HepG2 (cell line): ENCODE data around the gene ZNF513. TPM values are rescaled to one million over a fixed set of nuclear protein-coding genes. Genes with fewer than 3 reads are reported as not detected.

Source experiments
- ATAC-seq: fragments of 200-7000 bp; cut with Tn5 transposase; 3 replicates; pipeline ENCODE4 v1.9.1; 2020; ENCODE audit warnings: mild to moderate bottlenecking, moderate library complexity
- BruUV-seq: library from RNA; stranded (reverse); fragments of 400-500 nt; replicated peaks from 2 replicates; lab custom pipeline; 2021; lab: Mats Ljungman, UMichigan
- CTCF ChIA-PET: fragments of 300-600 bp; formaldehyde crosslinking; extraction: SDS; loops from one replicate; lab custom pipeline; 2021; ENCODE audit warnings: low total read pairs, inconsistent platforms, low intra/inter-chr PET ratio; lab: Yijun Ruan, JAX
- POLR2A ChIA-PET: fragments of 350-600 bp; sonication (Branson Sonifier 250); formaldehyde crosslinking; loops from one replicate; lab custom pipeline; 2020; ENCODE audit warnings: antibody characterized with exemption, inconsistent platforms; lab: Yijun Ruan, JAX
- DNase-seq: peaks from one replicate; pipeline ENCODE4 v3.0.0-alpha.2; 2015; ENCODE audit warnings: low spot score
- FAIRE-seq: peaks from 3 replicates; lab custom pipeline; 2011; peaks lifted over from hg19 to GRCh38; lab: Jason Lieb, UNC
- H2AFZ ChIP-seq: one replicate; pipeline ENCODE4 v1.6.1; 2011; ENCODE audit warnings: low read length, inconsistent platforms
- H3K27ac ChIP-seq: fragments of 300-600 bp; 3 replicates; pipeline ENCODE4 v1.8.0; 2011; ENCODE audit warnings: mixed run types, mild to moderate bottlenecking, mixed read lengths, low read length, inconsistent platforms; ENCODE audit not compliant: insufficient read depth; ENCODE audit errors: extremely low read length
- H3K27me3 ChIP-seq, 2 experiments: fragments of 200-600 bp in 1 of 2; 2 replicates in 1 of 2; 3 replicates in 1 of 2; pipeline versions ENCODE4 v1.6.0 to v1.8.0; 2011; ENCODE audit warnings: low read length in 2 of 2, mild to moderate bottlenecking in 2 of 2, moderate library complexity in 2 of 2, inconsistent platforms in 1 of 2; ENCODE audit not compliant: insufficient read depth in 2 of 2, control insufficient read depth in 1 of 2
- H3K36me3 ChIP-seq, 2 experiments: fragments of 200-600 bp in 1 of 2; replicated peaks in 1 of 2; 2 replicates in 1 of 2; 3 replicates in 1 of 2; pipeline versions ENCODE4 v1.5.1 to v1.8.0; 2011; ENCODE audit warnings: low read length in 2 of 2, inconsistent platforms in 1 of 2; ENCODE audit not compliant: insufficient read depth in 2 of 2, control insufficient read depth in 1 of 2
- H3K4me1 ChIP-seq: 2 replicates; pipeline ENCODE4 v1.5.1; 2012; ENCODE audit warnings: low read length, inconsistent platforms; ENCODE audit not compliant: insufficient read depth
- H3K4me2 ChIP-seq: 2 replicates; pipeline ENCODE4 v1.6.0; 2011; ENCODE audit warnings: low read depth, low read length, inconsistent platforms
- H3K4me3 ChIP-seq, 3 experiments: fragments of 200-600 bp in 1 of 3; sonication (generic), shearing (Covaris generic) in 1 of 3; replicated peaks in 1 of 3; 2 replicates each; pipeline ENCODE4 v1.5.1; 2011 to 2016; ENCODE audit warnings: low read length in 3 of 3, inconsistent platforms in 2 of 3, low read depth in 2 of 3, mild to moderate bottlenecking in 2 of 3, control low read depth in 1 of 3, mixed read lengths in 1 of 3; ENCODE audit not compliant: insufficient read depth in 1 of 3
- H3K79me2 ChIP-seq: one replicate; pipeline ENCODE4 v1.6.1; 2011; ENCODE audit warnings: low read length, inconsistent platforms; ENCODE audit not compliant: insufficient read depth
- H3K9ac ChIP-seq: 2 replicates; pipeline ENCODE4 v1.6.0; 2011; ENCODE audit warnings: mild to moderate bottlenecking, low read depth, low read length, inconsistent platforms; ENCODE audit not compliant: insufficient read depth
- H3K9me3 ChIP-seq: 2 replicates; pipeline ENCODE4 v1.5.1; 2012; ENCODE audit warnings: mild to moderate bottlenecking, low read length
- H4K20me1 ChIP-seq: 2 replicates; pipeline ENCODE4 v1.6.0; 2011; ENCODE audit warnings: inconsistent platforms, mild to moderate bottlenecking, low read length, moderate library complexity; ENCODE audit not compliant: insufficient read depth
- AGO2 ChIP-seq: fragments of 200-400 bp; formaldehyde crosslinking; optimal IDR thresholded peaks from 2 replicates; pipeline ENCODE3; 2017; ENCODE audit warnings: mild to moderate bottlenecking, low read depth, low read length, moderate library complexity
- AKAP8 ChIP-seq: sonication (generic); formaldehyde crosslinking; IDR thresholded peaks from 2 replicates; pipeline ENCODE4 v1.5.1; 2020; ENCODE audit warnings: mild to moderate bottlenecking, missing genetic modification reagents
- HES4 ChIP-seq: sonication (generic); formaldehyde crosslinking; IDR thresholded peaks from 2 replicates; pipeline ENCODE4 v1.9.0; 2021; ENCODE audit warnings: mild to moderate bottlenecking, missing genetic modification reagents, borderline replicate concordance
- PHF8 ChIP-seq: sonication (generic); formaldehyde crosslinking; IDR thresholded peaks from 2 replicates; pipeline ENCODE4 v1.5.0; 2020; ENCODE audit warnings: missing genetic modification reagents
- POLR2G ChIP-seq: fragments of 200-400 bp; formaldehyde crosslinking; IDR thresholded peaks from 2 replicates; pipeline ENCODE4 v1.6.1; 2018; ENCODE audit warnings: mild to moderate bottlenecking, low read depth, low read length, moderate library complexity
- RBAK ChIP-seq: sonication (generic); formaldehyde crosslinking; IDR thresholded peaks from 2 replicates; pipeline ENCODE4 v1.5.1; 2020; ENCODE audit warnings: mild to moderate bottlenecking, missing genetic modification reagents
- RBFOX2 ChIP-seq: fragments of 200-400 bp; formaldehyde crosslinking; IDR thresholded peaks from 2 replicates; pipeline ENCODE4 v1.6.1; 2017; ENCODE audit warnings: low read depth, mild to moderate bottlenecking, low read length
- SAFB2 ChIP-seq: sonication (generic); formaldehyde crosslinking; IDR thresholded peaks from 2 replicates; pipeline ENCODE4 v1.5.1; 2020; ENCODE audit warnings: missing genetic modification reagents, low read depth, mild to moderate bottlenecking, borderline replicate concordance
- ZFX ChIP-seq: sonication (generic); formaldehyde crosslinking; IDR thresholded peaks from 2 replicates; pipeline ENCODE4 v1.4.0; 2020; ENCODE audit warnings: mild to moderate bottlenecking, low read depth, missing genetic modification reagents, moderate library complexity
- ZNF75D ChIP-seq: sonication (generic); formaldehyde crosslinking; IDR thresholded peaks from 2 replicates; pipeline ENCODE4 v1.8.1; 2023; ENCODE audit warnings: missing genetic modification reagents, mild to moderate bottlenecking, borderline replicate concordance
- ZNF790 ChIP-seq: sonication (generic); formaldehyde crosslinking; IDR thresholded peaks from 2 replicates; pipeline ENCODE4 v1.8.0; 2022; ENCODE audit warnings: missing genetic modification reagents, mild to moderate bottlenecking, borderline replicate concordance
- ZSCAN21 ChIP-seq: sonication (generic); formaldehyde crosslinking; IDR thresholded peaks from 2 replicates; pipeline ENCODE4 v1.8.0; 2022; ENCODE audit warnings: mild to moderate bottlenecking, missing genetic modification reagents, moderate library complexity, borderline replicate concordance
- ZSCAN29 ChIP-seq: sonication (generic); formaldehyde crosslinking; conservative IDR thresholded peaks from 2 replicates; pipeline ENCODE4 v1.4.0; 2020; ENCODE audit warnings: mild to moderate bottlenecking, missing genetic modification reagents
- WGBS: methylation state at CpG from one replicate; pipeline ENCODE4 v1.1.6; 2017; ENCODE audit warnings: low lambda C conversion rate; 5-methylcytosine and 5-hydroxymethylcytosine counted together
- in situ Hi-C: cut with HindIII; loops from 2 replicates; pipeline ENCODE4 v1.10.0; 2017; ENCODE audit warnings: low pct_unique_long_range_greater_than_20kb; ENCODE audit not compliant: extremely low pct_ligation_motif_present
- intact Hi-C: fragments of 100-400 bp; cut with micrococcal nuclease; formaldehyde crosslinking; loops from one replicate; pipeline ENCODE4 v1.10.0; 2022; ENCODE audit not compliant: unreplicated experiment
- polyA plus RNA-seq, 8 experiments: library from polyadenylated mRNA; depleted of rRNA in 3 of 8; stranded (reverse) in 7 of 8; unstranded in 1 of 8; fragments of >200 nt; fragmentation: Illumina TruSeq in 4 of 8; extraction: Trizol in 4 of 8; gene quantifications; 2 replicates each; pipeline versions ENCODE4 v1.2.1 to v1.2.3, GENCODE V29; 2011 to 2016; ENCODE audit warnings: low read depth in 4 of 8, missing spikeins in 1 of 8, mixed read lengths in 1 of 8; ENCODE audit not compliant: insufficient read depth in 1 of 8
- total RNA-seq, 5 experiments: library from RNA; depleted of rRNA; stranded (reverse); fragments of >200 nt; fragmentation: Illumina TruSeq; extraction: Trizol; gene quantifications; 2 replicates each; pipeline ENCODE4 v1.2.3, GENCODE V29; 2016; ENCODE audit warnings: low read depth in 1 of 5
- TF ChIP-seq, protein P1 (sequence below): sonication (generic); formaldehyde crosslinking; IDR thresholded peaks from 2 replicates; pipeline ENCODE4 v1.5.1; 2020; ENCODE audit warnings: missing genetic modification reagents, mild to moderate bottlenecking, borderline replicate concordance
- TF ChIP-seq, protein P2 (sequence below): sonication (generic); formaldehyde crosslinking; IDR thresholded peaks from 2 replicates; pipeline ENCODE4 v1.5.0; 2020; ENCODE audit warnings: missing genetic modification reagents, mild to moderate bottlenecking, borderline replicate concordance
- TF ChIP-seq, protein P3 (sequence below): sonication (generic); formaldehyde crosslinking; IDR thresholded peaks from 2 replicates; pipeline ENCODE4 v1.4.0; 2020; ENCODE audit warnings: missing genetic modification reagents

Gene ZNF513
- total and polyA plus RNA-seq, 2 of the 13 experiments (the other 11 are each of a cell fraction or from before 2014, with no cell fraction given), result 4.9 to 6.3 TPM

DNA sequence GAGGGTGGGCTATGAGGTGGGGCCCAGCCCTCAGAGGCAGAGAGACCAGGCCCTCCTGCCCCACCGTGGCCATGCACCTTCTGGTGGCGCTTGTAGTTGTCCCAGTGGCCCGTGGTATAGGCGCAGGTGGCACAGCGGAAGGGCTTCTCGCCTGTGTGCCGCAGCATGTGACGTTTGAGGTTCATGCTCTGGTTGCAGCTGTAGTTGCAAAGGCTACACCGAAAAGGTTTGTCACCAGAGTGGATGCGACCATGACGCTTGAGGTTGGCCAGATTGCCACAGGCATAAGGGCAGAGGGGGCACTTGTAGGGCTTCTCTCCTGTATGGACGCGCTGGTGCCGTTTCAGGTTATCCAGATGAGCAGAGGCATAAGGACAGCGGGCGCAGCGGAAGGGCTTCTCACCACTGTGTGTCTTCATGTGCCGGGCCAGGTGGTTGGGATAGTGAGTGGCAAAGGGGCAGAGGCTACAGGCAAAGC is 2.9 kb downstream of the ZNF513 start:
- ChIA-PET POLR2A (interaction anchor here (1.2 to 5.1 kb wide), 4 partner anchors 14 to 118 kb away, joined by 3 to 34 read pairs (median 16); partner anchors contain the start of genes MPV17 and PPM1G), CTCF (no interaction called here)
- Histone ChIP-seq H3K4me2 (no peak overlapping the region), H3K36me3 (peaks cover 49 to 72% of the 10 kb centered on the region in 2 experiments), H3K4me1 (peaks cover 33% of the 10 kb centered on the region), H3K9ac (no peak overlapping the region), H3K9me3 (no peaks in the 10 kb centered on the region), H2AFZ (no peak overlapping the region), H4K20me1 (peaks cover 3% of the 10 kb centered on the region; the same call in 1 of the 2 replicates), H3K79me2 (peaks cover 10% of the 10 kb centered on the region), H3K4me3 (no peak overlapping the region), H3K27me3 (no peaks in the 10 kb centered on the region), H3K27ac (no peak overlapping the region)
- FAIRE-seq, result no peak
- in situ Hi-C loops, result no loop called here
- no peak for DNase-seq
- no peak for ATAC-seq
- intact Hi-C loops, result loop anchor here (1.0 to 10.0 kb wide), 2 partner anchors 56 to 123 kb away; no protein-coding TSS in a partner anchor
- no TSS peak for BruUV-seq
- WGBS, result 96% methylated on average over 18 of the region's 18 CpGs
- TF ChIP-seq PHF8 (CRISPR knock-in tag) (0 out of 2 replicates have a peak, but pooled peaks have one; percentile 5), RBAK (CRISPR knock-in tag) (no peak), RBFOX2 (peak; percentile 82), ZFX (CRISPR knock-in tag) (peak; percentile 16; the same call in 1 of the 2 replicates), POLR2G (peak; percentile 30; the same call in 1 of the 2 replicates), AKAP8 (CRISPR knock-in tag) (peak; percentile 88), AGO2 (peak; percentile 98), ZNF75D (CRISPR knock-in tag) (no peak), HES4 (no peak), ZNF790 (0 out of 2 replicates have a peak, but pooled peaks have one; percentile 11), ZSCAN29 (CRISPR knock-in tag) (0 out of 2 replicates have a peak, but pooled peaks have one; percentile 19), SAFB2 (CRISPR knock-in tag) (0 out of 2 replicates have a peak, but pooled peaks have one; percentile 46), ZSCAN21 (CRISPR knock-in tag) (0 out of 2 replicates have a peak, but pooled peaks have one; percentile 33)
- TF ChIP-seq, protein P1, sequence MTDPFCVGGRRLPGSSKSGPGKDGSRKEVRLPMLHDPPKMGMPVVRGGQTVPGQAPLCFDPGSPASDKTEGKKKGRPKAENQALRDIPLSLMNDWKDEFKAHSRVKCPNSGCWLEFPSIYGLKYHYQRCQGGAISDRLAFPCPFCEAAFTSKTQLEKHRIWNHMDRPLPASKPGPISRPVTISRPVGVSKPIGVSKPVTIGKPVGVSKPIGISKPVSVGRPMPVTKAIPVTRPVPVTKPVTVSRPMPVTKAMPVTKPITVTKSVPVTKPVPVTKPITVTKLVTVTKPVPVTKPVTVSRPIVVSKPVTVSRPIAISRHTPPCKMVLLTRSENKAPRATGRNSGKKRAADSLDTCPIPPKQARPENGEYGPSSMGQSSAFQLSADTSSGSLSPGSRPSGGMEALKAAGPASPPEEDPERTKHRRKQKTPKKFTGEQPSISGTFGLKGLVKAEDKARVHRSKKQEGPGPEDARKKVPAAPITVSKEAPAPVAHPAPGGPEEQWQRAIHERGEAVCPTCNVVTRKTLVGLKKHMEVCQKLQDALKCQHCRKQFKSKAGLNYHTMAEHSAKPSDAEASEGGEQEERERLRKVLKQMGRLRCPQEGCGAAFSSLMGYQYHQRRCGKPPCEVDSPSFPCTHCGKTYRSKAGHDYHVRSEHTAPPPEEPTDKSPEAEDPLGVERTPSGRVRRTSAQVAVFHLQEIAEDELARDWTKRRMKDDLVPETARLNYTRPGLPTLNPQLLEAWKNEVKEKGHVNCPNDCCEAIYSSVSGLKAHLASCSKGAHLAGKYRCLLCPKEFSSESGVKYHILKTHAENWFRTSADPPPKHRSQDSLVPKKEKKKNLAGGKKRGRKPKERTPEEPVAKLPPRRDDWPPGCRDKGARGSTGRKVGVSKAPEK (CRISPR knock-in tag), result no peak
- TF ChIP-seq, protein P2, sequence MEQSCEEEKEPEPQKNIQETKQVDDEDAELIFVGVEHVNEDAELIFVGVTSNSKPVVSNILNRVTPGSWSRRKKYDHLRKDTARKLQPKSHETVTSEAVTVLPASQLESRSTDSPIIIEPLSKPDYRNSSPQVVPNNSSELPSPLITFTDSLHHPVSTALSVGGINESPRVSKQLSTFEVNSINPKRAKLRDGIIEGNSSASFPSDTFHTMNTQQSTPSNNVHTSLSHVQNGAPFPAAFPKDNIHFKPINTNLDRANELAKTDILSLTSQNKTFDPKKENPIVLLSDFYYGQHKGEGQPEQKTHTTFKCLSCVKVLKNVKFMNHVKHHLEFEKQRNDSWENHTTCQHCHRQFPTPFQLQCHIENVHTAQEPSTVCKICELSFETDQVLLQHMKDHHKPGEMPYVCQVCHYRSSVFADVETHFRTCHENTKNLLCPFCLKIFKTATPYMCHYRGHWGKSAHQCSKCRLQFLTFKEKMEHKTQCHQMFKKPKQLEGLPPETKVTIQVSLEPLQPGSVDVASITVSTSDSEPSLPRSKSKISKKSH, result 0 out of 2 replicates have a peak, but pooled peaks have one; percentile 1
- TF ChIP-seq, protein P3, sequence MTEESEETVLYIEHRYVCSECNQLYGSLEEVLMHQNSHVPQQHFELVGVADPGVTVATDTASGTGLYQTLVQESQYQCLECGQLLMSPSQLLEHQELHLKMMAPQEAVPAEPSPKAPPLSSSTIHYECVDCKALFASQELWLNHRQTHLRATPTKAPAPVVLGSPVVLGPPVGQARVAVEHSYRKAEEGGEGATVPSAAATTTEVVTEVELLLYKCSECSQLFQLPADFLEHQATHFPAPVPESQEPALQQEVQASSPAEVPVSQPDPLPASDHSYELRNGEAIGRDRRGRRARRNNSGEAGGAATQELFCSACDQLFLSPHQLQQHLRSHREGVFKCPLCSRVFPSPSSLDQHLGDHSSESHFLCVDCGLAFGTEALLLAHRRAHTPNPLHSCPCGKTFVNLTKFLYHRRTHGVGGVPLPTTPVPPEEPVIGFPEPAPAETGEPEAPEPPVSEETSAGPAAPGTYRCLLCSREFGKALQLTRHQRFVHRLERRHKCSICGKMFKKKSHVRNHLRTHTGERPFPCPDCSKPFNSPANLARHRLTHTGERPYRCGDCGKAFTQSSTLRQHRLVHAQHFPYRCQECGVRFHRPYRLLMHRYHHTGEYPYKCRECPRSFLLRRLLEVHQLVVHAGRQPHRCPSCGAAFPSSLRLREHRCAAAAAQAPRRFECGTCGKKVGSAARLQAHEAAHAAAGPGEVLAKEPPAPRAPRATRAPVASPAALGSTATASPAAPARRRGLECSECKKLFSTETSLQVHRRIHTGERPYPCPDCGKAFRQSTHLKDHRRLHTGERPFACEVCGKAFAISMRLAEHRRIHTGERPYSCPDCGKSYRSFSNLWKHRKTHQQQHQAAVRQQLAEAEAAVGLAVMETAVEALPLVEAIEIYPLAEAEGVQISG (CRISPR knock-in tag), result 0 out of 2 replicates have a peak, but pooled peaks have one; percentile 23
